ENCODE measurements around the gene GET3.

The GET3 gene

DNA sequence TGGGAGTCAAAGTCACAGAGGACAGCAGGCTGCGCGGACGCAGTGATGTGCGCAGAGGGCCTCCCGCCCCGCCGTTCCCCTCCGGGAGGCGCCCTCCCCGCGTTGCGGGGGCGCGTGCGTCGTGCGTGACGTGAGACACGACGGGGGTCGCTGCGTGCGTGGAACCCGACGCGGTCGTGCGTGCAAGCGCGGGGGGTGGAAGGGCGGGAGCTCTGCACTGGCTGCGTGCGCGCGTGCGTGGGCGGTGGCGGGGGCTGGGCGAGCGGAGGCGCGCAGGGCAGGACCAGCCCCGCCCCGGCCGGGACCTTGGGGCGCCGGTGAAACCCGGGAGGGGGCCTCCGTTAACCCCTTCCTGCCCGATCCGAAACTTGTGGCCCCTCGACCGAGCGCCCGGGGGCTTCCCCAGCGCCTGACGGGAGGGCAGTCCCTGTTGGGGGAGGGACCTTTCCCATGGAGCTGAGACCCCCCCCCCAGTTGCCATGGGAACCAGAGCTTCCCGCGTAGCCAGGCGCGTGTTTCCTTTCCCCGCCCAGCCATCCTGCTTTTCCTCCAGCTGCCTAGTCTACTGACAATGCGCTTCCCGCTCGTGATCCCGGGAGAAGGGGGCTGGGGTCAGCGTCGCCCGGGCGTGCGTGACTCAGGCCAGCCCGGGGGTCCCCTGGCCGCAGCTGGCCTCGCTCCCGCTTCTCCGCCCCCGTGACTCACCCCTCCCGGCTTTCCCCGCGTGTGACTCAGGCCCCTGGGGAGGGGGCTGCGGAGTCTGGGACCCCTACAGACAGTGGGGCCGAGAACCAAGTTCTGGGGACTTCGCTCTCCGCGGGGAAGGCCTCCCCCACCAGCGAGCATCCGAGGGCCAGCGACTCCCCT is 45.4 kb downstream of the GET3 start:
- DNase-seq, result peak; percentile 24

- no peak for DNase-seq
These were observed 46.1 kb downstream of the GET3 start for GRCh38 chr19:12783291-12783848.

DNA sequence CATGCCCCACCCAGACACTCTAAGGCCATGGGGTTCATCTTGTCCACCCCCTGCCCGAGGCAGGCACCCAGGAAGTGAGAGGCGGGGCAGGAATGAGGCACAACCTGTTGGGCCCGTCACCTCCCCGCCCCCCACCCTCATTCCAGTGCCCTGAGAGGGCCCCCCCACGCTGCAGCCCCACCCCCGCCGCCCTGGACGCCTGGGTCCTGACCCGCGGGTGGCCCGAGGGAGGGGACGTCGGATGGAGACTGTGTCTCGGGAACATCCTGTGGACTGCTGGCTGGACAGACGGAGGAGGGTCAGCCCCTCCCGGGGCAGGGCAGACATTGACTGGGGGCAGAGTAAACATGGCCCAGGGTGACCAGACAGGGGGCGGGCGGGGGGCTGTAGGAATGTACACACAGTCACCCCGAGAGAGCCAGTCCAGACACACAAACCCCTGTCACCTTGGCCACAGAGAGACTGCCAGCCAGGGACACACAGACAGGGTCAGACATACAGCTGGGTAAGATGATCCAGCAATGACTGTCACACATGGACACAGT is 46.6 kb downstream of the GET3 start:
- no peak for DNase-seq

DNA sequence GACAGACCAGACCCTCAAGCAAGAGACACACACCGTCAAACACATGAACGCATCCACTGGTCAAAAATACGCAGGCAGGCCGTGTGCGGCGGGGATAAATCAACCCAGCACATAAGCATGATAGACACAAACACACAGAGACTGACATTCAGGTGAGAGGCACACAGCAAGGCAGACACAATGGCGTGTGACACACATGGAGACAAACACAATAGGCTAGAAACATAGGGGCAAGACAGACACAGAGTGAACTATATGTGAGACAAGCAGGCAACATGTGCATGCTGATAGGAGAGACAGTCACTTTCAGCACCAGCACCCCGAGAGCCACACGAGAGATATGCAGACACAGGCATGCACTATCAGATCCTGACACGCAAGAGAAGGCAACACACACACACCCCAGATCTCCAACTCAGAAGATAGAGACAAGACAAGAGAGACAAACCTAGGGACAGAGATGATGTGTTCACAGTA is 47.1 kb downstream of the GET3 start:
- DNase-seq, result no peak

- no peak for DNase-seq
These were observed 47.7 kb downstream of the GET3 start for GRCh38 chr19:12784871-12785430.

- DNase-seq, result no peak
These were observed 48.2 kb downstream of the GET3 start for GRCh38 chr19:12785431-12786031.

- DNase-seq, result no peak
These were observed 49.0 kb downstream of the GET3 start for GRCh38 chr19:12786141-12786870.

DNA sequence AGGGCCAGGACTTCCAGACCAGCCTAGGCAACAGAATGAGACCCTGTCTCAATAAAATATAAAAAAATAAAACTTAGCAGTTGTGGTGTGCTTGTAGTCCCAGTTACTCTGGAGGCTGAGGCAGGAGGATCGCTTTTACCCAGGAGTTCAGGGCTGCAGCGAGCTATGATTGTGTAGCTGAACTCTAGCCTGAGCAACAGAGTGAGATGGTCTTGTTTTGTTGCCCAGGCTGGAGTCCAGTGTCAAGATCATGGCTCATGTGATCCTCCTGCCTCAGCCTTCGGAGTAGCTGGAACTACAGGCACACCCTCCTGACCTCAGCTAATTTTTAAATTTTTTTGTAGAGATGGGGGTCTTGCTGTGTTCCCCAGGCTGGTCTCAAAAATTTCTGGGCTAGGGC is 49.7 kb downstream of the GET3 start:
- DNase-seq, result no peak

DNA sequence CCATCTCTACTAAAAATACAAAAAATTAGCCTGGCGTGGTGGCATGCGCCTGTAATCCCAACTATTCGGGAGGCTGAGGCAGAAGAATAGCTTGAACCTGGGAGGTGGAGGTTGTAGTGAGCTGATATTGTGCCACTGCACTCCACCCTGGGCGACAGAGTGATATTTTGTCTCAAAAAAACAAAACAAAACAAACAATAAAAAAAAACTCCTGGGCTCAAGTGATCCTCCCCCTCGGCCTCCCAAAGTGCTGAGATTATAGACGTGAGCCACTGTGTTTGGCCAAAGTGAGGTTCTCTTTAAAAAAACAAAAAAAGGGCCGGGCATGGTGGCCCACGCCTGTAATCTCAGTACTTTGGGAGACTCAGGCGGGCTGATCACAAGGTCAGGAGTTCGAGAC is 50.2 kb downstream of the GET3 start:
- no peak for DNase-seq

DNA sequence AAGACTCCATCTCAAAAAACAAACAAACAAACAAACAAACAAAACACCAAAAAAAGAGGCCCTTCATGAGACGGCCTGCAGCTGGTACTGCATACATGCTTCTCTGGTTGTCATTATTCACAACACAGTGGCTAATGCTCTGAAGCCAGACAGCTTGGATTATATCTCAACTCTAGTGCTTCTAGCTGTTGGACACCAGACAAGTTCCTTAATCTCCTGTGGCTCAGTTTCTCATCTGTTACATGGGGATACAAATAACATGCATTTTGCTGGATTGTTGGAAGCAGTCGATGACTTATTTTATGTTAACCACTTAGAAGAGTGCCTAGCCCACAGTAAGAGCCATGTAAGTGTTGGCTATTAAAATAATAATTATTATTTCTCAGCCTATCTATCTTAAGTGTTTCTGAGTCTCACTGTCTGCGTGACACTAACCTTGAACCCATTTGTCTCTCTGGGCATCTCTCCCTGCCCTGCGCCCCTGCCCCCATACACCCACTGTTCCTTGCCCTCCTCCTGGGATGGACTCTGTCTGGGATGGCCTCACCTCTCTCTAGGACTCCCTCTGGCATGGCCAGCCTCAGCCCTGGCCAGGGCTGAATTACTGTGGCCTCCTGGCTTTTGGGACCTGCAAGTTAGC is 50.9 kb downstream of the GET3 start:
- DNase-seq, result no peak

GRCh38 chr19:12788682-12789097 is 51.4 kb downstream of the GET3 start:
- DNase-seq, result no peak

GRCh38 chr19:12789098-12789903 is 52.0 kb downstream of the GET3 start:
- DNase-seq, result no peak

DNA sequence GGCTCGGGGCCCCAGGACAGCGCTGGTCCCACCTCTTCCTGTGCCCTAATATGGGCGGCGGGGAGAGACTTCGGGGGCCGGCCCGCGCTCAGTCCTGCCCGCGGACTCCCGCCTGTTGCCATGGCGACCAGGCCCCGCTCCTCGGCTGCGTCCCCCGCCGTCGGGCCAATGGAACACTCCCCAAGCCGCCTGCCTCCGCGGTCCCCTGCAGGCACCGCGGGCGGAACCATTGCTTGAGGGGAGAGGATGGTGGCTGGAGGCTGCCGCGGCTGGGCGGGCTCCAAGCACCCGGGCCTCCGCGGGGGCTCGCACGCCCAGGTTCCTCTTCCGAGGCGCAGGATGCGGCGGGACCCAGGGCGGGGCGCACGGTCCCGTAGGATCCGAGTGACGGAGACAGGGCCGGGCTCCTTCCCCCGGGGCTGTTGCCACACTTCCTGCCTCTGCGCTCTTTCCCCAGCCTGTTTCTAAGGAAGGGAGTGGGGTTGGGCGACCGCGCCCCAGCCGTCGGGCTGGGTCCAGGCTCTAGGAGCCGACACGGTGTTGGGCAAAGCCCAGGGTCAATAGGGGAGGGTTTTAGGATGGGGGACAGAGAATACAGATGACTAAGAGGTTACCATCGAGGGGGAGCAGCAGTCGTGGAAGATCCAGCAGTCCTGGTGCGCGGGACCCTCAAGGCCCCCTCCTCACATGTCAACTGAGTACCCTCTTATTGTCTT is 52.8 kb downstream of the GET3 start:
- peak; percentile 93 for DNase-seq

DNA sequence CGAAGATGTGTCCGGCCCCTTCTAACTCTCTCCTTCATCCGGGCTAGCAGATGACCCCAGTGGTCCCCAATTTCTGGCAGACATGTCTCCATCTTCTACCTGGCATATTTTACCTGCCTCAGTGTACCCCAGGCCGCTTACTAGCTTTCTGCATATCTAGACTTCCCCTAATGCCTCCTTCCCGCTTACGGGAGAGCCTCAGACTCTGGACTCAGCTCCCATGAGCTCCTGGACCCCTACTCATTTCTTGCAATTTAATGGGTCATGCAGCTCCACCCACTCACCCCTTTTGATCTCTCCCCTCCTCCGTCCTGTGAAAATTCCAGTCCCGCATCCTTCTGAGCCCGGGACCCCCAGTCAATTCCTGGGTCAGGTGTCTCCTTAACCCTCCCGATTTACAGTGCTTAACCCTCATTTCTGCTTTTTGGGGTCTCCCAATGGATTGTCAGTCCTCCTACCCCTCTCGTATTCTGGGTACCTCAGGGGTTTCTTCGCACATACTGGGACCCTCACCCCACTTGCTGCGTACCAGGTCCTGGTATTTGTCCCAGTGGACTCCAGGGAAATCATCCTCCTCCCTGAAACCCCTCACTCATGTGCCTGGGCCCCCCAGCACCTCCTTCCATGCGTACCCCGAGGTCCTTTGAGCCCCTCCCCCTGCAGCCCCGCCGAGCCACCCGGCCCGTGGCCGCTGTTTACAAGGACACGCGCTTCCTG is 53.5 kb downstream of the GET3 start:
- no peak for DNase-seq

GRCh38 chr19:12791345-12792050 is 54.2 kb downstream of the GET3 start, which contains the start of gene JUNB:
Gene JUNB (plus strand): TSS chr19:12791486. CDS start chr19:12791772, 286 bp downstream.
- peak; percentile 92 for DNase-seq

DNA sequence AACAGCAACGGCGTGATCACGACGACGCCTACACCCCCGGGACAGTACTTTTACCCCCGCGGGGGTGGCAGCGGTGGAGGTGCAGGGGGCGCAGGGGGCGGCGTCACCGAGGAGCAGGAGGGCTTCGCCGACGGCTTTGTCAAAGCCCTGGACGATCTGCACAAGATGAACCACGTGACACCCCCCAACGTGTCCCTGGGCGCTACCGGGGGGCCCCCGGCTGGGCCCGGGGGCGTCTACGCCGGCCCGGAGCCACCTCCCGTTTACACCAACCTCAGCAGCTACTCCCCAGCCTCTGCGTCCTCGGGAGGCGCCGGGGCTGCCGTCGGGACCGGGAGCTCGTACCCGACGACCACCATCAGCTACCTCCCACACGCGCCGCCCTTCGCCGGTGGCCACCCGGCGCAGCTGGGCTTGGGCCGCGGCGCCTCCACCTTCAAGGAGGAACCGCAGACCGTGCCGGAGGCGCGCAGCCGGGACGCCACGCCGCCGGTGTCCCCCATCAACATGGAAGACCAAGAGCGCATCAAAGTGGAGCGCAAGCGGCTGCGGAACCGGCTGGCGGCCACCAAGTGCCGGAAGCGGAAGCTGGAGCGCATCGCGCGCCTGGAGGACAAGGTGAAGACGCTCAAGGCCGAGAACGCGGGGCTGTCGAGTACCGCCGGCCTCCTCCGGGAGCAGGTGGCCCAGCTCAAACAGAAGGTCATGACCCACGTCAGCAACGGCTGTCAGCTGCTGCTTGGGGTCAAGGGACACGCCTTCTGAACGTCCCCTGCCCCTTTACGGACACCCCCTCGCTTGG is 55.0 kb downstream of the GET3 start:
- peak; percentile 72 for DNase-seq

GRCh38 chr19:12792853-12793289 is 55.6 kb downstream of the GET3 start:
- no peak for DNase-seq

Data from NCI-H510A treated with DMSO at 0.1 percent for 48 hours (cell line).